HG03025 (cell line): ENCODE results near the gene GFRA1.

Experiments
- ATAC-seq: cut with Tn5 transposase; IDR thresholded peaks from one replicate; pipeline ENCODE4 v1.9.1; 2021; ENCODE audit warnings: mild to moderate bottlenecking, moderate library complexity; ENCODE audit not compliant: unreplicated experiment, low FRiP score

Gene GFRA1

GRCh38 chr10:116109881-116110280 is 163.1 kb downstream of the GFRA1 start:
- no peak for ATAC-seq

- no peak for ATAC-seq
These were observed 163.5 kb downstream of the GFRA1 start for GRCh38 chr10:116109481-116109880.

DNA sequence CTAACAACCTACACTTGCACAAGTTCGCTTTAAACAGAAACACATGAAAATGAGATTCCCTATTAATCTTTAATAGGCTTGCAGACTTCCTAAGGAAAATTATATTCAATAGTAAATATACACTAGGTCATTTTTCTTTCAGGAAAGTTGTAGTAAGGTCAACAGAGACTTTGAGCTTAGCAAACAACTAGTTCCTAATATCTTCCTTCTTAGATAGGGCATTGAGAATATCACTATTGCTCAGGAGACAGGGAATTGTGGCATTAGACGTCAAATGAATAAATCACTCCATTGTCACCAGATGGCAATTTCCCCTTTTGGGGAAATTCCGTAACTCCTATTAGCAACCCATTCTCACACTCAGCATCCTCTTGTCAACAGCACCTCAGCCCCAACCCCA is 164.9 kb downstream of the GFRA1 start:
- no peak for ATAC-seq

DNA sequence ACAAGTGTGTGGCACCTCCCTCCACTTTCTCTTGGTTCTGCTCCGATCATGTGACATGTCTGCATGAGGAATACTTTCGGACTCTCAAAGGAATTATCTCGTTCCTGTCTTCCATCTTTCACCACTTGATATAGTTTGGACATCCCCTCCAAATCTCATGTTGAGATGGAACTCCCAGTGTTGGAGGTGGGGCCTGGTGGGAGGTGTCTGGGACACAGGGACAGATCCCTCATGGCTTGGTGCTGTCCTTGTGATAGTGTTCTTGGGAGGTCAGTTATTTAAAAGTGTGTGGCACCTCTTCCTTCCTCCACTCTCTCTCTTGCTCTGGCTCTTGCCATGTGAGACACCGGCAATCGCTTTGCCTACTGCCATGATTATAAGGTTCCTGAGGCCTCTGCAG is 166.4 kb downstream of the GFRA1 start:
- ATAC-seq: no peak

DNA sequence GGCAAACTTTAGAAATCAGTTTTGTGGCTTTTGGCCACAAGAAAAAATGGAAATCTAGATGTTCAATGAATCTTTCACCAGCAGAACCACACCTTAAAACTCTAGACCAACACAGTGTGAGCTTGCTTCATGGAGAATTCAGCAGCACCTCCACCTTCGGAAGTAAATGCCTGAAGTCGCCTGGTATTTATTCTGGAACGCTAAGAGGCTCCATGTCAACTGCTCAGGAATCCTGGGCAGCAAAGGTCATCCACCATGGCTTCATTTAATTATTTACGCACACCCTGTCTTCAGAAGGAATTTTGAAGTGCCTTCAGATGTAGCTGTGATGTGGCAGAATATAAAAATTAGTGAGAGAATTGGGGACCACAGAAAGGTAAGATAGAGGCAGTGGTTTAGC is 167.7 kb downstream of the GFRA1 start:
- no peak for ATAC-seq

DNA sequence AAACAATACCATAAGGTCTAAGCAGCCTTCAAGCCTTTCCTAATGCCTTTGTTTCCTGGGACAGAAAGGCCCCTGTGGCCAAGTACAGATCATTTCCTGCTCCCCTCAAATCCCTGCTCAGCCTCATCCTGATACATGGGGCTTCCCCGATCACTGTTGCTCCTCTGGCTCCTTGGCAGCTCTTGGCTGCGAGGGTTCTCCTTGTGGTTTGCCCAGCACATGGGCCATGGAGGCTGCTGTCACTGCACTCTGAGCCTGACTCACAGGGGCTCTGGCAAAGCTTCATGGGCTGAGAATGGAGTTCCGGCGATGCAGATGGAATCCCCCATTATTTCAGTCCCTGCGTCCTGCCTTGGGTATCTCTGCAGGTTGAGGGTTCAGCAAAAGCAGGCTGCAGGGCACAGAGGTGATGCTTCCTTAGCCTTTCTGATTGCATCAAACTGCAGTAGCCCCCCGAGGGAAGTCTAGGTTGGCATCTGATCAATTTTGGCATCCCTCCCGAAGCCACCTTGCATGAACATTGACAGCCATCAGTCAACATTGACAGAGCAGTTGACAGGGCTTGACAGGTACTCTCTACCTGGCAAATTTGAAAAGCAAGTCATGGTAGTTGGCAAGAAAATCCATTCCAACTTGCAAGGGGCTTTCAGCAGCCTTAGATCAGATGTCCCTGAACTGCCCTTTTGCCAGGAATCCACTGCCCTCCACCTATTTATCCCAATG is 168.6 kb downstream of the GFRA1 start:
- ATAC-seq: no peak

GRCh38 chr10:116103668-116104067 is 169.3 kb downstream of the GFRA1 start:
- no peak for ATAC-seq

GRCh38 chr10:116101616-116102315 is 171.2 kb downstream of the GFRA1 start:
- ATAC-seq: no peak

- ATAC-seq: no peak
These were observed 172.0 kb downstream of the GFRA1 start for GRCh38 chr10:116100984-116101383.

GRCh38 chr10:116099023-116099420 is 174.0 kb downstream of the GFRA1 start:
- no peak for ATAC-seq

GRCh38 chr10:116098411-116099022 is 174.5 kb downstream of the GFRA1 start:
- no peak for ATAC-seq

DNA sequence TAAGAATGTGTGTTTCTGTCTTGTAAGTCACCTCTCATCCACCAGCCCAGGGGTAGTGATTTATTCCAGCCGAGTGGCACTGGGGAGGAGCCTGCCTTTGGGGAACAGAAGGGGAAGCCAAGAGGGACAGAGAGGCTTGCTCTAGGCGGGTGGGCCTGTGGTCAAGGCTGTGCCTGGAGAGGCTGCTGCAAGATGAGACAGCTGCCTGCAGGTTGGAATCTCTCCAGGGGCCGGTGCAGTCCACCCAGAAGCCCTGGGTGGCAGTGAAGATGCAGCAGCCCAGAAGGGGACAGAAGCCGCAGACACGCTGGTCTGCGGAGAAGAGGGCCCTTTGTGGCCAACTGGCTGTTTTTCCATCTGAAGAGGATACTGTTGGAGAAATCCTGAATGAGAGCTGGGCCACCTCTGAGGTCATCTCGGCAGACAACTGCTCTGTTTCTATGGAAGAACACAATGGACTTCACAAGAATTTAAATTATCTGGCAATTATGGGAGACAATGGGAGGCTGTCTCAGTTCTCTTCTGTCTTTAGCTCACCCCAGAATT is 175.7 kb downstream of the GFRA1 start:
- ATAC-seq: no peak

DNA sequence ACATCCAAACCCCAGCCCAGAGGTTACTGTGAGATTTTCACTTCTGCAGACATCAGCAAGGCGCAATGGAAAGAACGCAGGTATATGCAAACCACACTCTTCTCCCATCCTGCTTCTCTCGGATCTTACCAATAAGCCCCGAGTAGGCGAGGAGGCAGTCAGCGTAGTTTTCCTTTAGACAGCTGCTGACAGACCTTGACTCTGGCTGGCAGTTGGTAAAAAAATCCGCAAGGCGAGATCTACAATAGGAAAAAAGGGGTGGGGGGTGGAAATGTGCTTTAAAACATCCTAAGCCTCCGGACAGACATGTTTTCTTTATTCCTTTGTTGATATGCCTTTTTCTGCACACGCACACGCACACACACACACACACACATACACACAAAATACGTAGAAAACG is 176.5 kb downstream of the GFRA1 start:
- no peak for ATAC-seq

DNA sequence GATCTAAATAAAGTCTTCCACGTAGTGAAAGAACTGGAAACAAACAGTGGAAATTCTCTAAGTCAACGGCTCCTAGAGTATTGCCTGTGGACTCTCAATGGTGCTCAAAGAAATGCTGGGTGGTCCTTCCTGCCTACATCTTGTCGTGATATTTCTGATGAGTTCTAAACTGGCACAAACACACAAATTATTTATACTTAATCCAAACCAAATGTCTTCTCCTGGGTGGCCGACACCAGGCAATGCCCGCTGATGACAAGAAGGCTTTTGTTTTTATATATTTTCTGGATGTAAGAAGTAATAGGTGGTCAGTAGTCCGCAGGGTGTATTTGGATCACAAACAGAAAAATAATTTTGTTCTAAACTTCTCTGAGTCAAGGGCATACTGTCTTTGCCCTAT is 178.7 kb downstream of the GFRA1 start:
- ATAC-seq: no peak

DNA sequence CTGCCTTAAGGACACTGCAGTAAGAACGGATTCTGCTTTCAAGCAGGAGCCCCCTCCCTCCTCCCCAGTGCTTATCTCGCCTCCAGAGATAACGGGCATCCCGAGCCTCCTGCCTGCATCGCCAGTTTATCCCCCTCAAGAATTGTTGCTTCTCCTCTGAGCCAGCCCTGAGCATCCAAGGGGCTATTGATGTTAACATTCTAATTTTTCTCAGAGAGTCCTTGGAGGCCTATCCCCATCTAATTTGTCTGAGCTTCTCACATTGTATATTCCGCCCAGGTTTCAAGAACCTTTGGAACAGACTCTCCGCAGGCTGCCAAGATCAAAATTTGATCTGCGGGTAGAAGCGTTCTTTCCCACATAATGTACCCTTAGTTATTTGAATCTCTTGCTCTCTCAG is 180.0 kb downstream of the GFRA1 start:
- no peak for ATAC-seq

DNA sequence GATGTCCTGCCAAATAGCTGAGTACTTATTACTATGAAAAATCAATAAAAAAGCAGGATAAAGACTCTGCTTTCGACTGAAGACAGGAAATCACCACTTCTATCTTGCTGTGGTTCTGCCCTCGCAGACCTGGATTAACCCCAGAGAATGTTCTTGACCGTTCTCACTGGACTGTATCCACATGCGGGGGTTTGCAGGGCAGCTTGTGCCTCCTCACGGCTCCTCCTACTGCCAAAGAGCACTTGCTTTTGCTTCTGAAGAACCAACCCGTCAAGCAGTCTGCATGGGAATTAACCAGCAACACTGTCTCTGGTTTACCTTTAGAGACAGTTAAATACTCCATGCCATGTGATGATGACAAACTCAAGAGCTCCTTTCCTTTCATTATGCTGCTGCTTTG is 184.0 kb downstream of the GFRA1 start:
- no peak for ATAC-seq

- no peak for ATAC-seq
These were observed 187.7 kb downstream of the GFRA1 start for GRCh38 chr10:116085323-116085722.

DNA sequence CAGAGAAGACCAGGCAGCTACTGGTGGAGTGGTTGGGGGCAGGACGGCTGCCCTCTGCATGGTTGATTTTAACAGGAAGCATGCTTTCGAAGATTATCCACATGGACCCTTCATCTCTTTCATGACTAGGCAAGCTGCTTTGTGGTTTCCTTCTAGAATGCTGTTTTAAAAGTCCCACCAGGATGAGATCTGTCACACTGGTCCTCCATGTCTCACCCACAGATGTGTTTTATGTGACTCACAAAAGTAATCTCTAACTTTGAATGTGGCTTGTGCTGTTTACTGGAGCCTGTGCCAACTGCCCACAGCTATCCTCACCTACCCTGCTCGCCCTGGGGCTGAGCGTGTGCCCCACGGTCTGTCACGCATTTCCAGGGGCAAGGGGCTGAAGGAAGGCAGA is 188.8 kb downstream of the GFRA1 start:
- ATAC-seq: no peak

DNA sequence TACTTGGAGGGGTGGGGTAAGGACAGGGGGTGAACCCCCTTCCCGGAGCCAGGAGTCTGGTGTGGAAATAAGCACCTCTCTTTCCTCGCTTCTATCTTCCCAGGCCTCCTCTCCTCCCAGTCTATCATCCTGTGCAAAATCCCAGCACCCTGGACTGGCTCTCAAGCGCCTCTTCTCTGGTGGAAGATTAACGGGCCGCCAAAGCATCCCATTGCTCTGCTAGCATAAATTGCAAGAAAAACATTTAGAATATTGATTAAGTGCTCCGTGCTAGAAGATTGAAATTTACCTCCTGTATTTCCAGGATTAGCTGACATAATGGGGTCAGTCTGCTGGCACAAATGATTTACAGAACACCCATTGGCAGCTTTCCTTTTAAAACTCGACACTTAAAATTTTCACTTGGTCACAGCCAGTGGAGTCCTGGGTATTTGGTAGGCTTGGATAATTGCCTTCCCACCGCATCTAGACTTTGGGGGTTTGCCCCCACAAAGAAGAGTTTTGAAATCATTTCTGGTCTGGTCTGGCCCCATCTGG is 189.7 kb downstream of the GFRA1 start:
- no peak for ATAC-seq

DNA sequence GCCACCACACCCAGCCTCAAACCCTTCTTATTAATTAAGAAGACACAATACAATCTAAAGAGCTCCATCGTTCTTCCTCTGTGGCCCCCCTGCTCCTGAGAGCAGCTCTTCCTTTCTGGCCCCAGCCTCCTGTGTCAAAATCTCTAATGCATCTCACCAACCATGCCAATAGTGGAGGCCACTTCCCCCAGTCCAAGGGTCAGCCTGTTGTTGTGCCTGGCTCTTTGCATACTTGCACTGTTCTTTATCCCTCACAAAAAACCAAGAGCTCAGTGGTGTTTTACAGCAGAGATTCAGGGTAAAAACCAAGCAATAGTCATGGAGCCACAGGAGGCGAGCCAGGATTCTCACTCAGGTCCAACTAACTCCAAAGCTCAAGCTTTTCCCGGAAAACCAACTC is 190.2 kb downstream of the GFRA1 start:
- ATAC-seq: no peak

DNA sequence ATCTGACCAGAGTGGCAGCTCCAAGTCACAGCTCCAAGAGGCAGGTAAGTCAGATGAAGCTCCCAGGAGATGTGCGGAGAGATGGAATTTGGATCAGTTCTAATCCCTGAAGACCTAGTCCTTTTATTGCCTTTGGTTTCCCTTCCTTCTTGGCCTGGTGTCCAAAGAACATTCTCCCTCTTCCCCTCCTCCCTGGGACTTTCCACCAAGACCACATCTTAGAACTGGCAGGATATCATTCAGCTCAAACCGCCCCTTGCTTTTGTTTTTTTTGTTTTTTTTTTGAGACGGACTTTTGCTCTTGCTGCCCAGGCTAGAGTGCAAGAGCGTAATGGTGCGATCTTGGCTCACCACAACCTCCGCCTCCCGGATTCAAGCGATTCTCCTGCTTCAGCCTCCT is 190.8 kb downstream of the GFRA1 start:
- no peak for ATAC-seq
